GM12801 (cell line): ENCODE results near the gene SLC23A3.

Experiments used
- CTCF ChIP-seq: IDR thresholded peaks from one replicate; pipeline ENCODE4 v1.5.1; 2011; ENCODE audit warnings: control low read depth; ENCODE audit not compliant: insufficient read length; ENCODE audit errors: extremely low read depth

The SLC23A3 gene

GRCh38 chr2:219126555-219126954 is 43.3 kb downstream of the SLC23A3 start:
- TF ChIP-seq CTCF = no peak

GRCh38 chr2:219125886-219126270 is 44.0 kb downstream of the SLC23A3 start:
- TF ChIP-seq CTCF = no peak

- TF ChIP-seq CTCF = no peak
Observed at GRCh38 chr2:219125225-219125885, 44.5 kb downstream of the SLC23A3 start.

GRCh38 chr2:219124381-219125110 is 45.3 kb downstream of the SLC23A3 start:
- no peak for TF ChIP-seq CTCF

GRCh38 chr2:219123356-219124135 is 46.3 kb downstream of the SLC23A3 start:
- TF ChIP-seq CTCF = no peak

GRCh38 chr2:219122202-219122980 is 47.4 kb downstream of the SLC23A3 start:
- no peak for TF ChIP-seq CTCF

- TF ChIP-seq CTCF = no peak
Observed at GRCh38 chr2:219120082-219120481, 49.7 kb downstream of the SLC23A3 start.
